ENCODE results near the gene MESP2. TPM values are rescaled to one million over a fixed set of nuclear protein-coding genes. Genes with fewer than 3 reads are reported as not detected.
A peak's percentile ranks its signal among the peaks of the same experiment; 100 is the strongest.

The MESP2 gene
- total and polyA plus RNA-seq, 4 donors: 0.03 TPM; not detected in 3

- H3K27me3 ChIP-seq (ENCODE audit: control insufficient read depth in 4 of 4, insufficient read depth in 4 of 4, low read length in 3 of 4): no peaks in the 10 kb centered on the region
- 88% methylated on average over 7 of the region's 7 CpGs for WGBS
- H3K36me3 ChIP-seq (ENCODE audit: control insufficient read depth in 4 of 4, insufficient read depth in 3 of 4, low read depth in 1 of 4, low read length in 3 of 4): peaks cover 9 to 19% (median 11%) of the 10 kb centered on the region in 4 donors
- H3K27ac ChIP-seq (ENCODE audit: low read depth in 1 of 2, low read length in 2 of 2): no peak overlapping the region
- no peaks in the 10 kb centered on the region for H3K9me3 ChIP-seq (ENCODE audit: control insufficient read depth in 4 of 4, low read length in 3 of 4)
- peaks cover 5 to 32% (median 26%) of the 10 kb centered on the region in 4 donors for H3K4me1 ChIP-seq (ENCODE audit: control insufficient read depth in 4 of 4, insufficient read depth in 4 of 4, low read length in 3 of 4)
- no peak for DNase-seq (ENCODE audit: low spot score)
- TF ChIP-seq NR2F2 (IDR thresholded peaks at IDR 0.05): no peak
- no peak overlapping the region for H3K4me3 ChIP-seq (ENCODE audit: low read depth in 1 of 3, low read length in 3 of 3)
- H3K9ac ChIP-seq (ENCODE audit: low read depth in 1 of 2, low read length in 2 of 2): no peak overlapping the region
These were observed 8.5 kb downstream of the MESP2 start for GRCh38 chr15:89784686-89784960.

DNA sequence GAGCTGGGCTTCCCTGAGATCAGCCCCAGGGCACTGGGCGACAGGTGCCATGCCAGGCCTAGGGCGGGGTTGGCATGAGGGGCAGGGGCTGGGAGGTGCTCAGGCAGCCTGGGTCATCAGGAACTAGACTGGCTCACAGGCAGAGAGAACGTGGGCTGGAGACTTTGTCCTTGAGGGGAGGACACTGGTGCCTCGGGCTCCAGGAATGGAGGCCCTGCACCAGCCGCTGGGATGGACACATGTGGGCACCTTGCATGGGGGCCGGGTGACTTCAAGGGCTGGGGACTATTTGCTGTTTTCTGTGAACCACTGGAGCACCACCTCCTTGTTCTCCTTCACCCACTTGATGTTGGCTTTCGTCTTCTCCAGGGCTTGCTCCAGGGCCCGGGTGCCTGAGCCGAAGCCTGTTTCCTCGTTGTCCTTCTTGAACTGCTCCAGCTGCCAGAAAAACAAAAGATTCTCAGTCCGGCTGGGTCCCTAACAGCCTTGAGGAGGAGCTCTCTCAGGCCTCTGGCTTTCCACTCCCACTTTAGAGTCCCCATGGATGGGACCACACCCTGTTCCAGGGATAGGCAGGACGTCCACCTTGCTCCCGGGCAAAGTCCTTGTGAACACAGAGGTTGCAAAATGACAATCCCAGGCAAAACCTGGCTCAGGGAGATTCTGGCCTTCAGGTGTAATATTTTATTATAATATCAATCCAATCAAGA is 9.1 kb downstream of the MESP2 start:
- no peak overlapping the region for H3K27ac ChIP-seq (ENCODE audit: low read depth in 1 of 2, low read length in 2 of 2)
- no peaks in the 10 kb centered on the region for H3K27me3 ChIP-seq (ENCODE audit: control insufficient read depth in 4 of 4, insufficient read depth in 4 of 4, low read length in 3 of 4)
- H3K9ac ChIP-seq (ENCODE audit: low read depth in 1 of 2, low read length in 2 of 2): no peak overlapping the region
- TF ChIP-seq RAD21 (IDR thresholded peaks at IDR 0.05): peak; percentile 36 to 41
- TF ChIP-seq ATF3 (IDR thresholded peaks at IDR 0.05): no peak
- TF ChIP-seq, protein P1, sequence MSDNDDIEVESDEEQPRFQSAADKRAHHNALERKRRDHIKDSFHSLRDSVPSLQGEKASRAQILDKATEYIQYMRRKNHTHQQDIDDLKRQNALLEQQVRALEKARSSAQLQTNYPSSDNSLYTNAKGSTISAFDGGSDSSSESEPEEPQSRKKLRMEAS (IDR thresholded peaks at IDR 0.05): peak; percentile 78
- no peak for TF ChIP-seq CTCF (IDR thresholded peaks at IDR 0.05; ENCODE audit: low read depth, low read length, missing input control)
- TF ChIP-seq HNF4A (conservative IDR thresholded peaks at IDR 0.05): peak; percentile 98 to 99
- peak; percentile 62 for TF ChIP-seq FOXA1 (IDR thresholded peaks at IDR 0.05)
- TF ChIP-seq FOXA2 (IDR thresholded peaks at IDR 0.05): peak; percentile 75
- TF ChIP-seq, protein P2, sequence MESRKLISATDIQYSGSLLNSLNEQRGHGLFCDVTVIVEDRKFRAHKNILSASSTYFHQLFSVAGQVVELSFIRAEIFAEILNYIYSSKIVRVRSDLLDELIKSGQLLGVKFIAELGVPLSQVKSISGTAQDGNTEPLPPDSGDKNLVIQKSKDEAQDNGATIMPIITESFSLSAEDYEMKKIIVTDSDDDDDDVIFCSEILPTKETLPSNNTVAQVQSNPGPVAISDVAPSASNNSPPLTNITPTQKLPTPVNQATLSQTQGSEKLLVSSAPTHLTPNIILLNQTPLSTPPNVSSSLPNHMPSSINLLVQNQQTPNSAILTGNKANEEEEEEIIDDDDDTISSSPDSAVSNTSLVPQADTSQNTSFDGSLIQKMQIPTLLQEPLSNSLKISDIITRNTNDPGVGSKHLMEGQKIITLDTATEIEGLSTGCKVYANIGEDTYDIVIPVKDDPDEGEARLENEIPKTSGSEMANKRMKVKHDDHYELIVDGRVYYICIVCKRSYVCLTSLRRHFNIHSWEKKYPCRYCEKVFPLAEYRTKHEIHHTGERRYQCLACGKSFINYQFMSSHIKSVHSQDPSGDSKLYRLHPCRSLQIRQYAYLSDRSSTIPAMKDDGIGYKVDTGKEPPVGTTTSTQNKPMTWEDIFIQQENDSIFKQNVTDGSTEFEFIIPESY (IDR thresholded peaks at IDR 0.05): peak; percentile 50
- peak in 1 of 2 donors; percentile 41 for TF ChIP-seq JUND (IDR thresholded peaks at IDR 0.05)
- TF ChIP-seq HNF4G (IDR thresholded peaks at IDR 0.05): peak; percentile 95
- no peak for TF ChIP-seq TAF1 (conservative IDR thresholded peaks at IDR 0.05)
- peak; percentile 75 for TF ChIP-seq SP1 (IDR thresholded peaks at IDR 0.05)
- TF ChIP-seq GABPA (IDR thresholded peaks at IDR 0.05 in 1 of 2, conservative IDR thresholded peaks at IDR 0.05 in 1 of 2): peak in 1 of 2 donors; percentile 27
- TF ChIP-seq REST (IDR thresholded peaks at IDR 0.05): peak; percentile 47
- TF ChIP-seq YY1 (IDR thresholded peaks at IDR 0.05): peak; percentile 54
- peak; percentile 67 to 80 for TF ChIP-seq RXRA (IDR thresholded peaks at IDR 0.05)
- peak in 1 of 2 donors; percentile 29 for TF ChIP-seq EGR1 (IDR thresholded peaks at IDR 0.05; ENCODE audit: low read depth in 2 of 2)
- peak; percentile 49 for TF ChIP-seq NR2F2 (IDR thresholded peaks at IDR 0.05)
- no peaks in the 10 kb centered on the region for H3K9me3 ChIP-seq (ENCODE audit: control insufficient read depth in 4 of 4, low read length in 3 of 4)
- no peak overlapping the region for H3K4me3 ChIP-seq (ENCODE audit: low read depth in 1 of 3, low read length in 3 of 3)
- DNase-seq (ENCODE audit: low spot score): no peak
- WGBS: 54% methylated on average over 13 of the region's 13 CpGs
- peaks cover 12 to 22% (median 13%) of the 10 kb centered on the region in 4 donors for H3K36me3 ChIP-seq (ENCODE audit: control insufficient read depth in 4 of 4, insufficient read depth in 3 of 4, low read depth in 1 of 4, low read length in 3 of 4)
- peaks cover 5 to 33% (median 26%) of the 10 kb centered on the region in 4 donors for H3K4me1 ChIP-seq (ENCODE audit: control insufficient read depth in 4 of 4, insufficient read depth in 4 of 4, low read length in 3 of 4)

Data from liver (tissue), 9 donors.